ENCODE results near the gene GLP1R. TPM values are rescaled to one million over a fixed set of nuclear protein-coding genes. Genes with fewer than 3 reads are reported as not detected.
A peak's percentile ranks its signal among the peaks of the same experiment; 100 is the strongest.

GLP1R gene
- total and polyA plus RNA-seq, 5 experiments from 2014 or later: not detected

- Mint-ChIP-seq H3K27me3 (peaks cover 0 to 5% (median 1%) of the 10 kb centered on the region in 5 donors), H3K27ac (no peak overlapping the region), H3K36me3 (no peaks in the 10 kb centered on the region), H3K4me1 (peaks cover 0 to 4% (median 0%) of the 10 kb centered on the region in 4 donors), H3K4me3 (no peak overlapping the region), H3K9me3 (no peaks in the 10 kb centered on the region)
- DNase-seq (no peak), ATAC-seq (no peak)
- POLR2A ChIA-PET: no interaction called here
These were observed 26.6 kb downstream of the GLP1R start for GRCh38 chr6:39075010-39075686.

- Mint-ChIP-seq H3K4me1 (peaks cover 0 to 4% (median 0%) of the 10 kb centered on the region in 4 donors), H3K36me3 (no peaks in the 10 kb centered on the region), H3K27ac (peak overlapping the region in 1 of 10 donors; percentile 43), H3K4me3 (no peak overlapping the region), H3K27me3 (peaks cover 0 to 4% (median 1%) of the 10 kb centered on the region in 5 donors), H3K9me3 (no peaks in the 10 kb centered on the region)
- ATAC-seq (no peak), DNase-seq (no peak)
- POLR2A ChIA-PET: no interaction called here
These were observed 27.4 kb downstream of the GLP1R start for GRCh38 chr6:39075807-39076622.

- Mint-ChIP-seq H3K4me3 (no peak overlapping the region), H3K36me3 (no peaks in the 10 kb centered on the region), H3K27me3 (peaks cover 0 to 2% (median 0%) of the 10 kb centered on the region in 5 donors), H3K9me3 (no peaks in the 10 kb centered on the region), H3K4me1 (peaks cover 0 to 4% (median 0%) of the 10 kb centered on the region in 4 donors), H3K27ac (no peak overlapping the region)
- no peak for ATAC-seq
- POLR2A ChIA-PET: no interaction called here
- no peak for DNase-seq
These were observed 28.3 kb downstream of the GLP1R start for GRCh38 chr6:39076623-39077535.

GRCh38 chr6:39077882-39078594 lies 29.5 kb downstream of the GLP1R start:
- POLR2A ChIA-PET: no interaction called here
- no peaks in the 10 kb centered on the region for H3K36me3 Mint-ChIP-seq
- no peak overlapping the region for H3K27ac Mint-ChIP-seq
- no peaks in the 10 kb centered on the region for H3K9me3 Mint-ChIP-seq
- H3K4me1 Mint-ChIP-seq: peaks cover 0 to 4% (median 0%) of the 10 kb centered on the region in 4 donors
- DNase-seq: no peak
- no peak for ATAC-seq
- no peak overlapping the region for H3K4me3 Mint-ChIP-seq
- no peaks in the 10 kb centered on the region for H3K27me3 Mint-ChIP-seq

GRCh38 chr6:39078695-39079094 lies 30.1 kb downstream of the GLP1R start:
- H3K4me3 Mint-ChIP-seq: no peak overlapping the region
- H3K27ac Mint-ChIP-seq: no peak overlapping the region
- H3K36me3 Mint-ChIP-seq: no peaks in the 10 kb centered on the region
- ATAC-seq: no peak
- POLR2A ChIA-PET: no interaction called here
- no peaks in the 10 kb centered on the region for H3K9me3 Mint-ChIP-seq
- H3K4me1 Mint-ChIP-seq: peaks cover 0 to 4% (median 0%) of the 10 kb centered on the region in 4 donors
- peaks cover 0 to 3% (median under 1%) of the 10 kb centered on the region in 5 donors for H3K27me3 Mint-ChIP-seq
- no peak for DNase-seq

- ATAC-seq: no peak
- Mint-ChIP-seq H3K9me3 (no peaks in the 10 kb centered on the region), H3K4me3 (no peak overlapping the region), H3K4me1 (peaks cover 0 to 4% (median 0%) of the 10 kb centered on the region in 4 donors), H3K36me3 (no peaks in the 10 kb centered on the region), H3K27me3 (peaks cover 0 to 7% (median 3%) of the 10 kb centered on the region in 5 donors), H3K27ac (no peak overlapping the region)
- POLR2A ChIA-PET: no interaction called here
- DNase-seq: no peak
These were observed 30.9 kb downstream of the GLP1R start for GRCh38 chr6:39079197-39080125.

- POLR2A ChIA-PET: no interaction called here
- Mint-ChIP-seq H3K4me3 (no peak overlapping the region), H3K27ac (no peak overlapping the region), H3K4me1 (peaks cover 0 to under 1% (median 0%) of the 10 kb centered on the region in 4 donors), H3K27me3 (peaks cover 2 to 7% (median 4%) of the 10 kb centered on the region in 5 donors), H3K9me3 (no peaks in the 10 kb centered on the region), H3K36me3 (no peaks in the 10 kb centered on the region)
- ATAC-seq (no peak), DNase-seq (no peak)
These were observed 31.8 kb downstream of the GLP1R start for GRCh38 chr6:39080246-39080875.

- DNase-seq (no peak), ATAC-seq (no peak)
- Mint-ChIP-seq H3K27me3 (peaks cover 7 to 23% (median 16%) of the 10 kb centered on the region in 5 donors), H3K9me3 (no peaks in the 10 kb centered on the region), H3K27ac (no peak overlapping the region), H3K4me3 (no peak overlapping the region), H3K4me1 (no peaks in the 10 kb centered on the region), H3K36me3 (no peaks in the 10 kb centered on the region)
- POLR2A ChIA-PET: no interaction called here
These were observed 33.7 kb downstream of the GLP1R start for GRCh38 chr6:39082310-39082709.

- Mint-ChIP-seq H3K27ac (no peak overlapping the region), H3K4me3 (no peak overlapping the region), H3K4me1 (no peaks in the 10 kb centered on the region), H3K27me3 (peaks cover 10 to 31% (median 18%) of the 10 kb centered on the region in 5 donors), H3K36me3 (no peaks in the 10 kb centered on the region), H3K9me3 (no peaks in the 10 kb centered on the region)
- DNase-seq (no peak), ATAC-seq (no peak)
- POLR2A ChIA-PET: no interaction called here
These were observed 34.7 kb downstream of the GLP1R start for GRCh38 chr6:39083231-39083634.

- no peak for DNase-seq
- Mint-ChIP-seq H3K36me3 (no peaks in the 10 kb centered on the region), H3K4me1 (no peaks in the 10 kb centered on the region), H3K27me3 (peaks cover 12 to 31% (median 23%) of the 10 kb centered on the region in 5 donors), H3K27ac (no peak overlapping the region), H3K9me3 (no peaks in the 10 kb centered on the region), H3K4me3 (no peak overlapping the region)
- no peak for ATAC-seq
- POLR2A ChIA-PET: no interaction called here
These were observed 35.9 kb downstream of the GLP1R start for GRCh38 chr6:39084506-39084905.

GRCh38 chr6:39085129-39085797 lies 36.7 kb downstream of the GLP1R start:
- no peaks in the 10 kb centered on the region for H3K9me3 Mint-ChIP-seq
- peaks cover 12 to 39% (median 23%) of the 10 kb centered on the region in 5 donors for H3K27me3 Mint-ChIP-seq
- peaks cover 0 to 3% (median under 1%) of the 10 kb centered on the region in 4 donors for H3K4me1 Mint-ChIP-seq
- ATAC-seq (no peak), DNase-seq (no peak)
- POLR2A ChIA-PET: no interaction called here
- no peak overlapping the region for H3K4me3 Mint-ChIP-seq
- no peak overlapping the region for H3K27ac Mint-ChIP-seq
- no peaks in the 10 kb centered on the region for H3K36me3 Mint-ChIP-seq
